Body of pancreas (tissue), 4 donors: ENCODE data around the gene TPM2.
A peak's percentile ranks its signal among the peaks of the same experiment; 100 is the strongest.

Source experiments
- POLR2A ChIP-seq, 3 donors: fragments of 450-650 bp; IDR thresholded peaks; one replicate each; pipeline ENCODE4 v1.6.1; 2016; ENCODE audit warnings: antibody characterized with exemption in 3 of 3, mild to moderate bottlenecking in 2 of 3
- TF ChIP-seq, protein P1 (sequence below), 7 experiments: fragments of 450-650 bp in 4 of 7; fragments of 200-600 bp in 3 of 7; sonication (generic) in 3 of 7; IDR thresholded peaks; one replicate each; pipeline ENCODE4 v1.5.1; 2016 to 2019; ENCODE audit warnings: antibody characterized with exemption in 7 of 7

GRCh38 chr9:35646533-35647265 lies 43.0 kb downstream of the TPM2 start:
- TF ChIP-seq, protein P1, sequence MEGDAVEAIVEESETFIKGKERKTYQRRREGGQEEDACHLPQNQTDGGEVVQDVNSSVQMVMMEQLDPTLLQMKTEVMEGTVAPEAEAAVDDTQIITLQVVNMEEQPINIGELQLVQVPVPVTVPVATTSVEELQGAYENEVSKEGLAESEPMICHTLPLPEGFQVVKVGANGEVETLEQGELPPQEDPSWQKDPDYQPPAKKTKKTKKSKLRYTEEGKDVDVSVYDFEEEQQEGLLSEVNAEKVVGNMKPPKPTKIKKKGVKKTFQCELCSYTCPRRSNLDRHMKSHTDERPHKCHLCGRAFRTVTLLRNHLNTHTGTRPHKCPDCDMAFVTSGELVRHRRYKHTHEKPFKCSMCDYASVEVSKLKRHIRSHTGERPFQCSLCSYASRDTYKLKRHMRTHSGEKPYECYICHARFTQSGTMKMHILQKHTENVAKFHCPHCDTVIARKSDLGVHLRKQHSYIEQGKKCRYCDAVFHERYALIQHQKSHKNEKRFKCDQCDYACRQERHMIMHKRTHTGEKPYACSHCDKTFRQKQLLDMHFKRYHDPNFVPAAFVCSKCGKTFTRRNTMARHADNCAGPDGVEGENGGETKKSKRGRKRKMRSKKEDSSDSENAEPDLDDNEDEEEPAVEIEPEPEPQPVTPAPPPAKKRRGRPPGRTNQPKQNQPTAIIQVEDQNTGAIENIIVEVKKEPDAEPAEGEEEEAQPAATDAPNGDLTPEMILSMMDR (IDR thresholded peaks at IDR 0.05) = peak; percentile 82 to 99 (median 98)
- peak; percentile 73 to 94 (median 93) for TF ChIP-seq POLR2A (IDR thresholded peaks at IDR 0.05)
